ENCODE measurements around the gene FRMD4B. TPM values are rescaled to one million over a fixed set of nuclear protein-coding genes. Genes with fewer than 3 reads are reported as not detected.
"Not testable (repeated sequence)": the region's sequence is repeated elsewhere in the genome, so short reads cannot be mapped to it uniquely, and the experiment has no call there.

FRMD4B gene
- total and polyA plus RNA-seq, 7 donors, result 8.2 to 21.5 (median 13.2) TPM

DNA sequence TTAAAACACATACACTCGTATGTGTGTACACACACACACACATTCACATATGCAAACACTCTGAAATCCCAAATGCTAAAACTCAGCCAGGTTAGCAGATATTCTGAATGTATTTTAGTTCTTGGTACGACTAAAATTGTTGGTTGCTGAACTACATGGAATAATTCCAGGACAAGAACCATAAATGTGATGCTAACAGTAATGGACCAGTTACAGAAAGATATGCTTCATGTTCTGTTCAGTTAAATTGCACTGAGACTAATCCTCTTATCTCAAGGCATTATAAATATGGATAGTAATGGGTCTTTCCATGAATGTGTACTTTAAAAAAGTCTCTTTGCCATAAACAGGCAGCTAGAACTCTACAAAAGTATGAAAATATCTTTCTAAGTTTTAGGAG, 113.3 kb downstream of the FRMD4B start:
- H3K27ac ChIP-seq, result no peak overlapping the region
- DNase-seq, result no peak
- WGBS, 2 donors, result 90 to 92% methylated on average over 2 of the region's 2 CpGs
- no peaks in the 10 kb centered on the region for H3K4me1 ChIP-seq
- no peaks in the 10 kb centered on the region for H3K36me3 ChIP-seq
- H3K27me3 ChIP-seq, result no peaks in the 10 kb centered on the region
- intact Hi-C loops (cut with DNase I), result no loop called here
- H3K4me3 ChIP-seq, result no peak overlapping the region
- TF ChIP-seq POLR2A (IDR thresholded peaks at IDR 0.05), result no peak
- TF ChIP-seq EP300 (IDR thresholded peaks at IDR 0.05), result no peak
- TF ChIP-seq, protein P1, sequence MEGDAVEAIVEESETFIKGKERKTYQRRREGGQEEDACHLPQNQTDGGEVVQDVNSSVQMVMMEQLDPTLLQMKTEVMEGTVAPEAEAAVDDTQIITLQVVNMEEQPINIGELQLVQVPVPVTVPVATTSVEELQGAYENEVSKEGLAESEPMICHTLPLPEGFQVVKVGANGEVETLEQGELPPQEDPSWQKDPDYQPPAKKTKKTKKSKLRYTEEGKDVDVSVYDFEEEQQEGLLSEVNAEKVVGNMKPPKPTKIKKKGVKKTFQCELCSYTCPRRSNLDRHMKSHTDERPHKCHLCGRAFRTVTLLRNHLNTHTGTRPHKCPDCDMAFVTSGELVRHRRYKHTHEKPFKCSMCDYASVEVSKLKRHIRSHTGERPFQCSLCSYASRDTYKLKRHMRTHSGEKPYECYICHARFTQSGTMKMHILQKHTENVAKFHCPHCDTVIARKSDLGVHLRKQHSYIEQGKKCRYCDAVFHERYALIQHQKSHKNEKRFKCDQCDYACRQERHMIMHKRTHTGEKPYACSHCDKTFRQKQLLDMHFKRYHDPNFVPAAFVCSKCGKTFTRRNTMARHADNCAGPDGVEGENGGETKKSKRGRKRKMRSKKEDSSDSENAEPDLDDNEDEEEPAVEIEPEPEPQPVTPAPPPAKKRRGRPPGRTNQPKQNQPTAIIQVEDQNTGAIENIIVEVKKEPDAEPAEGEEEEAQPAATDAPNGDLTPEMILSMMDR (IDR thresholded peaks at IDR 0.05), result no peak
- TF ChIP-seq POLR2AphosphoS5 (IDR thresholded peaks at IDR 0.05), result no peak
- no peaks in the 10 kb centered on the region for H3K9me3 ChIP-seq

DNA sequence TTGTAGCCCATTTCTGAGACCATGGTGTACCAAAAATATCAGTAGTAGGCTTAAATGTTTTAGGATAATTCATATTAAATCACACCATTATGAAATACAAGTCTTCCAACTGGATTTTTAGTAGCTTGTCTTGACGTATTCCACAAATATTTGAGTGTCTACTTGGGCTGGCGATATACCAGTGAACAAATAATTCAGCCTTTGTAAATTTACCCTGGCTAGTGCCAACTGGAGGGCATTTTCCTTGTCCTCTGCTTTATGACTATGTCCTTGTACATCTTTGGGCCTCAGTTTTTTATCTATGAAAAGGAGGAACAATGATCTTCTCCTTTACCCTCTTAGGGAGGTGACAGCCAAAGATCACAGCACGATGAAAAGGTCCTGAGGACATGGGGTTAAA, 114.8 kb downstream of the FRMD4B start:
- intact Hi-C loops (cut with DNase I), result no loop called here
- WGBS, 2 donors, result 63 to 89% methylated on average over 3 of the region's 3 CpGs
- Histone ChIP-seq H3K27ac (no peak overlapping the region), H3K4me1 (no peaks in the 10 kb centered on the region), H3K27me3 (no peaks in the 10 kb centered on the region), H3K9me3 (no peaks in the 10 kb centered on the region), H3K4me3 (no peak overlapping the region), H3K36me3 (no peaks in the 10 kb centered on the region)
- TF ChIP-seq EP300 (IDR thresholded peaks at IDR 0.05), result no peak
- no peak for TF ChIP-seq POLR2AphosphoS5 (IDR thresholded peaks at IDR 0.05)
- TF ChIP-seq, protein P1 (IDR thresholded peaks at IDR 0.05), result no peak
- no peak for TF ChIP-seq POLR2A (IDR thresholded peaks at IDR 0.05)
- DNase-seq, result no peak

DNA sequence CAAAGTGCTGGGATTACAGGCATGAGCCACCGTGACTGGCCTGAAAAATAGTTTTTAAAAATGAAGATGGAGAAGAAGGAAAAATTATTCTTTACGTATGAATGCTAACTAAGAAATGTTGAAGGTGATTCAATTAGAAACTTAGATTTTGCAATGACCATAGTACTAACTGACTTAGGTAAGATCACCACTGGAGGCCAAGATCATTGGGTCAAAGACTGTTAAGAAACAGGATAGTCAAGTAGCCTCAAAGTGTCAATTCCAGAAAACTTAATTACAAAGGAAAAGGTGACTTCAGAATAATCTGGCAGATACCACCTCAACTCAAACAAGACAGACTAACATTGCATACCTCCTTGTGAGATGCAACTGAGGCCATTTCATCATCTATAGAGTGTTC, 119.3 kb downstream of the FRMD4B start:
- 95 to 97% methylated on average over 2 of the region's 2 CpGs for WGBS, 2 donors
- H3K4me3 ChIP-seq, result no peak overlapping the region
- intact Hi-C loops (cut with DNase I), result no loop called here

DNA sequence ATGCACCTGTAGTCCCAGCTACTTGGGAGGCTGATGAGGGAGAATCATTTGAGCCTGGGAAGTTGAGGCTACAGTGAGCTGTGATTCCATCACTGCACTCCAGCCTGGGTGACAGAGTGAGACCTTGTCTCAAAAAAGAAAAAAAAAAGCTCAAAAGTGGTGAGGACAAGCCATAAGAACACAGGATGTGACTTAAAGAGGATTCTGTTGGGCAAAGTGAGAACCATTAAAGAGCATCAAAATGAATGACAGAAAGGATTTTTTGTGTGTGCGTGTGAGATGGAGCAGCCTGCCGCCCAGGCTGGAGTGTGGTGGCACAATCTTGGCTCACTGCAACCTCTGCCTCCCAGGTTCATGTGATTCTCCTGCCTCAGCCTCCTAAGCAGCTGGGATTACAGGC, 119.8 kb downstream of the FRMD4B start:
- H3K4me3 ChIP-seq; DNase-seq; H3K27ac ChIP-seq; intact Hi-C loops (cut with DNase I); H3K4me1 ChIP-seq; H3K9me3 ChIP-seq; H3K36me3 ChIP-seq; H3K27me3 ChIP-seq: not testable (repeated sequence)
- 98 to 99% methylated on average over 2 of the region's 2 CpGs for WGBS, 2 donors

More for the DNA sequence above, 119.3 kb downstream of the FRMD4B start:
- Histone ChIP-seq H3K9me3 (no peaks in the 10 kb centered on the region), H3K27me3 (no peaks in the 10 kb centered on the region), H3K4me1 (no peaks in the 10 kb centered on the region), H3K36me3 (no peaks in the 10 kb centered on the region), H3K27ac (no peak overlapping the region)
- no peak for DNase-seq
- TF ChIP-seq POLR2A (IDR thresholded peaks at IDR 0.05) (no peak), EP300 (IDR thresholded peaks at IDR 0.05) (no peak), POLR2AphosphoS5 (IDR thresholded peaks at IDR 0.05) (no peak)
- TF ChIP-seq, protein P1 (IDR thresholded peaks at IDR 0.05), result no peak

DNA sequence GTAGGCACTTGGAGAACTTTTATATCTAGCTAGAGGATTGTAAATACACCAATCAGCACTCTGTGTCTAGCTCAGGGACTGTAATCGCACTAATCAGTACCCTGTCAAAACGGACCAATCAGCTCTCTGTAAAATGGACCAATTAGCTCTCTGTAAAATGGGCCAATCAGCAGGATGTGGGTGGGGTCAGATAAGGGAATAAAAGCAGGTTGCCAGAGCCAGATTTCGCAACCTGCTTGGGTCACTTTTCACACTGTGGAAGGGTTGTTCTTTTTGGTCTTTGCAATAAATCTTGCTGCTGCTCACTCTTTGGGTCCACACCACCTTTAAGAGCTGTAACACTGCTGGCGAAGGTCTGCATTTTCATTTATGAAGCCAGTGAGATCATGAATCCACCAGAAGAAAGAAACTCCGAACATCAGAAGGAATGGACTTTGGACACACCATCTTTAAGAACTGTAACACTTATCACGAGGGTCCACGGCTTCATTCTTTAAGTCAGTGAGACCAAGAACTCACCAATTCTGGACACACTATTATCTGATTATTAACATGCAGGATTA, 125.0 kb downstream of the FRMD4B start:
- H3K4me1 ChIP-seq; H3K27ac ChIP-seq; H3K4me3 ChIP-seq; DNase-seq; H3K27me3 ChIP-seq; H3K9me3 ChIP-seq; intact Hi-C loops (cut with DNase I); H3K36me3 ChIP-seq: not testable (repeated sequence)
- 90 to 93% methylated on average over 7 of the region's 7 CpGs for WGBS, 2 donors

DNA sequence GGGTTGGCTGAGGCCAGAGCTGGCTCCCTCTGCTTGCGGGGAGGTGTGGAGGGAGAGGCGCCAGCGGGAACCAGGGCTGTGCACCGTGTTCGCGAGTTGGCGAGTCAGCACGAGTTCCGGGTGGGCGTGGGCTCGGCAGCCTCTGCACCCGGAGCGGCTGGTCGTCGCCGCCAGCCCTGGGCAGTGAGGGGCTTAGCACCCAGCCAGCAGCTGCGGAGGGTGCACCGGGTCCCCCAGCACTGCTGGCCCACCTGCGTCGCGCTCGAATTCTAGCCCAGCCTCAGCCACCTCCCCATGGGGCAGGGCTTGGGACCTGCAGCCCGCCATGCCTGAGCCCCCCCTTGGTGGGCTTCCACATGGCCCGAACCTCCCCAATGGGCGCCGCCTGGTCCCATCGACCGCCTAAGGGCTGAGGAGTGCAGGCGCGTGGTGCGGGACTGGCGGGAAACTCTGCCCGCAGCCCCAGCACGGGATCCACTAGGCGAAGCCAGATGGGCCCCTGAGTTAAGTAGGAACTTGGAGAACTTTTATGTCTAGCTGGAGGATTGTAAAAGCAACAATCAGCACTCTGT, 125.6 kb downstream of the FRMD4B start:
- intact Hi-C loops (cut with DNase I), result no loop called here
- WGBS, 2 donors, result 94 to 95% methylated on average over 35 of the region's 35 CpGs
- Histone ChIP-seq H3K9me3 (no peaks in the 10 kb centered on the region), H3K27me3 (no peaks in the 10 kb centered on the region), H3K36me3 (no peaks in the 10 kb centered on the region), H3K4me1 (no peaks in the 10 kb centered on the region), H3K4me3 (no peak overlapping the region), H3K27ac (no peak overlapping the region)
- no peak for DNase-seq
- TF ChIP-seq POLR2AphosphoS5 (IDR thresholded peaks at IDR 0.05) (no peak), EP300 (IDR thresholded peaks at IDR 0.05) (no peak), POLR2A (IDR thresholded peaks at IDR 0.05) (no peak)
- TF ChIP-seq, protein P1 (IDR thresholded peaks at IDR 0.05), result no peak
